Gastrocnemius medialis (tissue), 4 donors: ENCODE data around the gene CLDN7. TPM values are rescaled to one million over a fixed set of nuclear protein-coding genes. Genes with fewer than 3 reads are reported as not detected.

Experiments used
- ATAC-seq, 2 donors: fragments of 150-250 bp; one replicate each; pipeline ENCODE4 v1.9.1; 2016
- DNase-seq, 2 donors: peaks; one replicate each; pipeline ENCODE4 v3.0.0-alpha.2; 2019
- H3K27ac ChIP-seq, 4 donors: fragments of 200-600 bp; sonication (generic); 1 replicate in 1 of 4; 2 replicates in 3 of 4; pipeline ENCODE4 v1.5.1; 2016 to 2018; ENCODE audit warnings: mild to moderate bottlenecking in 2 of 4, moderate library complexity in 1 of 4
- H3K27me3 ChIP-seq, 3 donors: fragments of 200-600 bp; sonication (generic) in 2 of 3; 1 replicate in 1 of 3; 2 replicates in 2 of 3; pipeline versions ENCODE4 v1.5.1 to v1.6.0; 2016 to 2019; ENCODE audit warnings: mild to moderate bottlenecking in 1 of 3, moderate library complexity in 1 of 3
- H3K36me3 ChIP-seq, 2 donors: fragments of 200-600 bp; sonication (generic) in 1 of 2; one replicate each; pipeline ENCODE4 v1.5.1; 2017 to 2018
- H3K4me1 ChIP-seq, 2 donors: fragments of 200-600 bp; sonication (generic) in 1 of 2; one replicate each; pipeline ENCODE4 v1.5.1; 2016 to 2017; ENCODE audit warnings: mild to moderate bottlenecking in 2 of 2
- H3K4me3 ChIP-seq, 4 donors: fragments of 200-600 bp; sonication (generic) in 3 of 4; 1 replicate in 1 of 4; 2 replicates in 3 of 4; pipeline ENCODE4 v1.5.1; 2016 to 2019; ENCODE audit warnings: mild to moderate bottlenecking in 2 of 4
- H3K9me3 ChIP-seq, 3 donors: fragments of 200-600 bp; sonication (generic) in 2 of 3; 1 replicate in 1 of 3; 2 replicates in 2 of 3; pipeline ENCODE4 v1.5.1; 2016 to 2019
- CTCF ChIP-seq, 5 experiments: fragments of 450-650 bp in 3 of 5; fragments of 200-600 bp in 2 of 5; sonication (generic) in 2 of 5; IDR thresholded peaks in 4 of 5; conservative IDR thresholded peaks in 1 of 5; 1 replicate in 4 of 5; 2 replicates in 1 of 5; pipeline ENCODE4 v1.5.1; 2016 to 2019; ENCODE audit warnings: antibody characterized with exemption in 5 of 5, mild to moderate bottlenecking in 3 of 5, moderate library complexity in 3 of 5
- POLR2A ChIP-seq, 2 donors: fragments of 450-650 bp; IDR thresholded peaks; one replicate each; pipeline ENCODE4 v1.6.1; 2017; ENCODE audit warnings: antibody characterized with exemption in 2 of 2, mild to moderate bottlenecking in 2 of 2, moderate library complexity in 2 of 2
- in situ Hi-C, 4 donors: fragments of 200-750 bp; cut with MboI; loops; one replicate each; pipeline versions ENCODE4 v1.15.0 to v1.8.0; 2017; ENCODE audit warnings: low sequenced_read_pairs in 4 of 4
- intact Hi-C: fragments of 100-400 bp; cut with DNase I; formaldehyde crosslinking; loops from one replicate; pipeline ENCODE4 v1.15.1; 2023; ENCODE audit warnings: low total_unique reads
- total RNA-seq, 4 donors: library from RNA; depleted of rRNA; stranded (reverse); fragments of >200 nt; gene quantifications; one replicate each; pipeline versions ENCODE4 v1.1.0 to v1.2.3, GENCODE V29; 2016

CLDN7 gene
- total RNA-seq, 4 donors from 2014 or later, result 0.46 to 5.1 TPM; not detected in 2

GRCh38 chr17:7289256-7290032 is 27.2 kb upstream of the CLDN7 start:
- H3K27me3 ChIP-seq, result no peaks in the 10 kb centered on the region
- in situ Hi-C loops (no loop called here), intact Hi-C loops (no loop called here)
- H3K27ac ChIP-seq, result peak overlapping the region; percentile 95 to 100 (median 98)
- ATAC-seq (peak in 1 of 2 donors; percentile 5), DNase-seq (peak in 1 of 2 donors; percentile 63)
- H3K36me3 ChIP-seq, result peaks cover 0 to 23% of the 10 kb centered on the region in 2 donors
- no peaks in the 10 kb centered on the region for H3K9me3 ChIP-seq
- H3K4me1 ChIP-seq, result peaks cover 46 to 61% of the 10 kb centered on the region in 2 donors
- H3K4me3 ChIP-seq, result no peak overlapping the region
- no peak for TF ChIP-seq CTCF (IDR thresholded peaks at IDR 0.05 in 4 of 5, conservative IDR thresholded peaks at IDR 0.05 in 1 of 5)
- no peak for TF ChIP-seq POLR2A (IDR thresholded peaks at IDR 0.05)

- no peak for TF ChIP-seq POLR2A (IDR thresholded peaks at IDR 0.05)
- TF ChIP-seq CTCF (IDR thresholded peaks at IDR 0.05 in 4 of 5, conservative IDR thresholded peaks at IDR 0.05 in 1 of 5), result no peak
- ATAC-seq (no peak), DNase-seq (no peak)
- in situ Hi-C loops (no loop called here), intact Hi-C loops (no loop called here)
- Histone ChIP-seq H3K4me1 (peaks cover 33 to 46% of the 10 kb centered on the region in 2 donors), H3K36me3 (peaks cover 0 to 28% of the 10 kb centered on the region in 2 donors), H3K27ac (peak overlapping the region; percentile 95 to 100 (median 98)), H3K4me3 (no peak overlapping the region), H3K27me3 (no peaks in the 10 kb centered on the region), H3K9me3 (no peaks in the 10 kb centered on the region)
These were observed 23.4 kb upstream of the CLDN7 start for GRCh38 chr17:7285679-7286078.

- H3K4me3 ChIP-seq, result no peak overlapping the region
- peak in 1 of 2 donors; percentile 28 for DNase-seq
- no peaks in the 10 kb centered on the region for H3K27me3 ChIP-seq
- in situ Hi-C loops (no loop called here), intact Hi-C loops (loop anchor here (5.0 kb wide), 1 partner anchor 867 kb away; the partner anchor contains the start of gene PER1)
- peaks cover 38 to 44% of the 10 kb centered on the region in 2 donors for H3K4me1 ChIP-seq
- ATAC-seq, result no peak
- H3K9me3 ChIP-seq, result no peaks in the 10 kb centered on the region
- TF ChIP-seq CTCF (IDR thresholded peaks at IDR 0.05 in 4 of 5, conservative IDR thresholded peaks at IDR 0.05 in 1 of 5), result no peak
- TF ChIP-seq POLR2A (IDR thresholded peaks at IDR 0.05), result no peak
- peaks cover 0 to 28% of the 10 kb centered on the region in 2 donors for H3K36me3 ChIP-seq
- peak overlapping the region; percentile 95 to 100 (median 98) for H3K27ac ChIP-seq
These were observed 22.6 kb upstream of the CLDN7 start for GRCh38 chr17:7284911-7285310.

GRCh38 chr17:7283471-7284216 is 21.4 kb upstream of the CLDN7 start:
- H3K27ac ChIP-seq, result peak overlapping the region; percentile 95 to 100 (median 98)
- H3K4me1 ChIP-seq, result peaks cover 40 to 44% of the 10 kb centered on the region in 2 donors
- DNase-seq, result peak in 1 of 2 donors; percentile 73

More at GRCh38 chr17:7283471-7284216, 21.4 kb upstream of the CLDN7 start:
- H3K27me3 ChIP-seq, result no peaks in the 10 kb centered on the region
- no peaks in the 10 kb centered on the region for H3K9me3 ChIP-seq
- ATAC-seq, result no peak
- in situ Hi-C loops (no loop called here), intact Hi-C loops (loop anchor here (5.0 kb wide), 1 partner anchor 869 kb away; the partner anchor contains the start of gene PER1)
- peak overlapping the region; percentile 70 to 80 (median 76) for H3K4me3 ChIP-seq
- TF ChIP-seq POLR2A (IDR thresholded peaks at IDR 0.05) (no peak), CTCF (IDR thresholded peaks at IDR 0.05 in 4 of 5, conservative IDR thresholded peaks at IDR 0.05 in 1 of 5) (no peak)
- peaks cover 0 to 28% of the 10 kb centered on the region in 2 donors for H3K36me3 ChIP-seq
